ENCODE data around the gene USP17L24.
"Not testable (repeated sequence)": the region's sequence is repeated elsewhere in the genome, so short reads cannot be mapped to it uniquely, and the experiment has no call there.

The USP17L24 gene

GRCh38 chr4:9350866-9351265 is 25.9 kb downstream of the USP17L24 start:
- H3K27ac ChIP-seq (ENCODE audit: low read length); H3K4me3 ChIP-seq (ENCODE audit: low read length); H3K9me2 ChIP-seq (replicated peaks; ENCODE audit: insufficient read depth, low read length); H4K20me1 ChIP-seq (ENCODE audit: insufficient read depth, low read length); H3K9ac ChIP-seq (ENCODE audit: low read length); H3K36me3 ChIP-seq (replicated peaks; ENCODE audit: insufficient read depth, low read length); H3F3A ChIP-seq (ENCODE audit: insufficient read depth, low read length); H3K9me3 ChIP-seq (replicated peaks; ENCODE audit: insufficient read depth, low read length); H3K79me2 ChIP-seq (ENCODE audit: low read length); H3K4me1 ChIP-seq (ENCODE audit: low read length); H3K4me2 ChIP-seq (ENCODE audit: low read depth, low read length); DNase-seq; H2AFZ ChIP-seq (ENCODE audit: low read length); H3K27me3 ChIP-seq (replicated peaks; ENCODE audit: insufficient read depth, low read length): not testable (repeated sequence)

GRCh38 chr4:9353338-9353737 is 28.4 kb downstream of the USP17L24 start, which contains the start of gene USP17L29:
Gene USP17L29, plus strand, starts transcription at chr4:9353638. Its CDS starts 0 bp downstream, at chr4:9353638.
- H3K4me1 ChIP-seq (ENCODE audit: low read length); H3K4me2 ChIP-seq (ENCODE audit: low read depth, low read length); H3K36me3 ChIP-seq (replicated peaks; ENCODE audit: insufficient read depth, low read length); H3K9ac ChIP-seq (ENCODE audit: low read length); H2AFZ ChIP-seq (ENCODE audit: low read length); DNase-seq; H3F3A ChIP-seq (ENCODE audit: insufficient read depth, low read length); H3K27ac ChIP-seq (ENCODE audit: low read length); H3K27me3 ChIP-seq (replicated peaks; ENCODE audit: insufficient read depth, low read length); H3K4me3 ChIP-seq (ENCODE audit: low read length); H3K9me3 ChIP-seq (replicated peaks; ENCODE audit: insufficient read depth, low read length); H3K9me2 ChIP-seq (replicated peaks; ENCODE audit: insufficient read depth, low read length); H3K79me2 ChIP-seq (ENCODE audit: low read length); H4K20me1 ChIP-seq (ENCODE audit: insufficient read depth, low read length): not testable (repeated sequence)

GRCh38 chr4:9362829-9363228 is 37.9 kb downstream of the USP17L24 start, which contains the start of gene USP17L30:
Gene USP17L30, plus strand, starts transcription at chr4:9363129. Its CDS starts 0 bp downstream, at chr4:9363129.
- H3K9ac ChIP-seq (ENCODE audit: low read length); DNase-seq; H3F3A ChIP-seq (ENCODE audit: insufficient read depth, low read length); H3K9me2 ChIP-seq (replicated peaks; ENCODE audit: insufficient read depth, low read length); H3K4me1 ChIP-seq (ENCODE audit: low read length); H3K4me3 ChIP-seq (ENCODE audit: low read length); H3K79me2 ChIP-seq (ENCODE audit: low read length); H3K4me2 ChIP-seq (ENCODE audit: low read depth, low read length); H3K36me3 ChIP-seq (replicated peaks; ENCODE audit: insufficient read depth, low read length); H3K27me3 ChIP-seq (replicated peaks; ENCODE audit: insufficient read depth, low read length); H3K9me3 ChIP-seq (replicated peaks; ENCODE audit: insufficient read depth, low read length); H3K27ac ChIP-seq (ENCODE audit: low read length); H2AFZ ChIP-seq (ENCODE audit: low read length); H4K20me1 ChIP-seq (ENCODE audit: insufficient read depth, low read length): not testable (repeated sequence)
